Endodermal cell (in vitro differentiated cells): ENCODE data around the gene NUP50. TPM values are rescaled to one million over a fixed set of nuclear protein-coding genes. Genes with fewer than 3 reads are reported as not detected.

Source experiments
- DNase-seq: peaks from one replicate; pipeline ENCODE4 v3.0.0-alpha.2; 2017
- H3K27ac ChIP-seq: 2 replicates; pipeline ENCODE4 v1.5.1; 2013; ENCODE audit warnings: mild to moderate bottlenecking, low read depth, low read length, moderate library complexity
- H3K27me3 ChIP-seq: 2 replicates; pipeline ENCODE4 v1.6.1; 2013; ENCODE audit warnings: mild to moderate bottlenecking, low read length, moderate library complexity; ENCODE audit not compliant: insufficient read depth, control insufficient read depth, poor library complexity, severe bottlenecking
- H3K36me3 ChIP-seq: 2 replicates; pipeline ENCODE4 v1.7.0; 2013; ENCODE audit warnings: mild to moderate bottlenecking, low read length, moderate library complexity; ENCODE audit not compliant: control insufficient read depth, insufficient read depth
- H3K4me1 ChIP-seq: one replicate; pipeline ENCODE4 v1.7.0; 2013; ENCODE audit warnings: low read length; ENCODE audit not compliant: control insufficient read depth, insufficient read depth
- H3K4me3 ChIP-seq: 2 replicates; pipeline ENCODE4 v1.5.1; 2013; ENCODE audit warnings: mild to moderate bottlenecking, low read length, moderate library complexity
- H3K9ac ChIP-seq: 2 replicates; pipeline ENCODE4 v1.6.1; 2013; ENCODE audit warnings: mild to moderate bottlenecking, low read length, moderate library complexity; ENCODE audit not compliant: poor library complexity, severe bottlenecking; ENCODE audit errors: extremely low read depth
- H3K9me3 ChIP-seq: 2 replicates; pipeline ENCODE4 v1.6.1; 2013; ENCODE audit warnings: mild to moderate bottlenecking, low read length, moderate library complexity; ENCODE audit not compliant: control insufficient read depth
- H3K27ac Mint-ChIP-seq: 2 replicates; pipeline ENCODE4 v1.8.0; 2020; ENCODE audit warnings: mixed read lengths
- H3K27me3 Mint-ChIP-seq: 2 replicates; pipeline ENCODE4 v1.8.0; 2021; ENCODE audit warnings: mild to moderate bottlenecking, mixed read lengths; ENCODE audit not compliant: insufficient read depth
- H3K36me3 Mint-ChIP-seq: 2 replicates; pipeline ENCODE4 v1.8.0; 2020; ENCODE audit warnings: low read depth, mixed read lengths
- H3K4me1 Mint-ChIP-seq: 2 replicates; pipeline ENCODE4 v1.8.0; 2020; ENCODE audit warnings: mixed read lengths
- H3K4me3 Mint-ChIP-seq: 2 replicates; pipeline ENCODE4 v1.8.0; 2020; ENCODE audit warnings: mild to moderate bottlenecking, moderate library complexity, mixed read lengths
- H3K9me3 Mint-ChIP-seq: 2 replicates; pipeline ENCODE4 v1.8.0; 2020; ENCODE audit warnings: mild to moderate bottlenecking, mixed read lengths
- CTCF ChIP-seq: fragments of 200-600 bp; sonication (generic); conservative IDR thresholded peaks from 2 replicates; pipeline ENCODE4 v1.5.0; 2021; ENCODE audit warnings: antibody characterized with exemption, mild to moderate bottlenecking
- WGBS, 2 experiments: methylation state at CpG; one replicate each; pipeline versions ENCODE4 v1.1.5 to v1.1.7; 2013; ENCODE audit warnings: missing lambda C conversion rate in 2 of 2, mixed read lengths in 1 of 2; ENCODE audit not compliant: insufficient coverage in 1 of 2, insufficient read length in 1 of 2; 5-methylcytosine and 5-hydroxymethylcytosine counted together
- total RNA-seq, 2 donors: library from RNA; stranded (reverse); fragmentation: NEBNext Ultra II Directional in 1 of 2; extraction: Animal tissue kit (Norgen Biotek cat#: 25700) in 1 of 2; gene quantifications; 2 replicates in 1 of 2; 3 replicates in 1 of 2; pipeline ENCODE4 v1.2.1, GENCODE V29; 2021

NUP50 gene
- total RNA-seq, 2 donors from 2014 or later, result 101 to 115 TPM

- Histone ChIP-seq H3K36me3 (peaks cover 8% of the 10 kb centered on the region), H3K4me3 (no peak overlapping the region), H3K27ac (no peak overlapping the region), H3K9ac (no peak overlapping the region), H3K4me1 (peaks cover 41% of the 10 kb centered on the region), H3K27me3 (no peaks in the 10 kb centered on the region), H3K9me3 (no peaks in the 10 kb centered on the region)
- no peak for TF ChIP-seq CTCF
- no peak overlapping the region for H3K4me3 Mint-ChIP-seq
- 94% methylated on average over 16 to 34 of the region's 34 CpGs for WGBS, 2 experiments
- no peak for DNase-seq
- no peaks in the 10 kb centered on the region for H3K27me3 Mint-ChIP-seq
- H3K27ac Mint-ChIP-seq, result no peak overlapping the region
- H3K4me1 Mint-ChIP-seq, result peaks cover 53% of the 10 kb centered on the region
- peaks cover 10% of the 10 kb centered on the region for H3K36me3 Mint-ChIP-seq
- H3K9me3 Mint-ChIP-seq, result no peaks in the 10 kb centered on the region
These were observed 33.3 kb downstream of the NUP50 start for GRCh38 chr22:45196926-45197605.

DNA sequence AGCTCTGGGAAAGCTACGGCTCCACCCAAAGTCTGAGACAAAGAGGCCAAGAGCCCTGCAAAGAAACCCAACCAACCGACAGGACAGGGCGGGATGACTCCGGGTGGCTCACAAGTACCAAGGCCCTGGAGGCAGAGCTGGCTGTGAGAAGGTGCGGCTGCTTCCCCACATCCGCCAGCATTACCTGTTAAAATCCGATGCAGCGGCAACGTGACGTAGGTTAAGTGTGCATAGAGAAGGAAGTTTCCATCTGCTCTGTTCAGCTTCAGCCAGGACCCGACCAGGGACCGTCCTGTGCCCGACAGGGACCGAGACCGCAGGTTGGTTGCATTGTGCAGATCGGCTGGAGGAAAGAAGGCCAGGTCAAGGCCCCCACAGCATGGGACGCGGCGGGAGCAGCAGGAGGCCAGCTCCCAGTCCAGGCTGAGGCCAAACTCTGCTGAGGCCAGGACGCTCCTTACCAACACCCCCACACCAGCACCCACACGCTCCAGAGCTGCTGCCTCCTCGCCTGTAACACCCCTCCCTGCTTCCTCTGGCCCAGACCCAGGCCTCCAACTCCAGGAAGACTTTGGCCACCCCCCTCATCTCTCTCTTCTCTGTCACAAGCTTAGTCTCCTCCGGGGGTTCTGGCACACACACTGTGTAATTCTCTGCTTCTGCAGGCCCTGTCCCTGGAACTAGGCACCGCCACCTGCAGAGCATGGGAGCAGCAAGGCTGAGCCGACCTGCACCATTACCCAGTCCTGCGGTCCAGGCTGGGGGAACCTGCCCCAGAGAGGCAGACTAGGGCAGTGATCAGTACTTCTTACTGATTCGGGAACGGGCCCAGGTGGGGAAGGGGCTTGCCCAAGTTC is 34.1 kb downstream of the NUP50 start:
- H3K4me3 ChIP-seq, result no peak overlapping the region
- H3K9me3 ChIP-seq, result no peaks in the 10 kb centered on the region
- no peak for TF ChIP-seq CTCF
- H3K27me3 ChIP-seq, result no peaks in the 10 kb centered on the region
- H3K36me3 Mint-ChIP-seq, result peaks cover 10% of the 10 kb centered on the region
- WGBS, 2 experiments, result 89 to 91% methylated on average over 23 to 28 of the region's 28 CpGs
- DNase-seq, result peak; percentile 78
- peaks cover 11% of the 10 kb centered on the region for H3K36me3 ChIP-seq
- H3K27ac Mint-ChIP-seq, result peak overlapping the region; percentile 90
- H3K4me3 Mint-ChIP-seq, result peak overlapping the region; percentile 17
- H3K27me3 Mint-ChIP-seq, result no peaks in the 10 kb centered on the region
- peaks cover 46% of the 10 kb centered on the region for H3K4me1 Mint-ChIP-seq
- H3K9me3 Mint-ChIP-seq, result no peaks in the 10 kb centered on the region
- no peak overlapping the region for H3K27ac ChIP-seq
- H3K9ac ChIP-seq, result peak overlapping the region; percentile 8
- peaks cover 37% of the 10 kb centered on the region for H3K4me1 ChIP-seq

DNA sequence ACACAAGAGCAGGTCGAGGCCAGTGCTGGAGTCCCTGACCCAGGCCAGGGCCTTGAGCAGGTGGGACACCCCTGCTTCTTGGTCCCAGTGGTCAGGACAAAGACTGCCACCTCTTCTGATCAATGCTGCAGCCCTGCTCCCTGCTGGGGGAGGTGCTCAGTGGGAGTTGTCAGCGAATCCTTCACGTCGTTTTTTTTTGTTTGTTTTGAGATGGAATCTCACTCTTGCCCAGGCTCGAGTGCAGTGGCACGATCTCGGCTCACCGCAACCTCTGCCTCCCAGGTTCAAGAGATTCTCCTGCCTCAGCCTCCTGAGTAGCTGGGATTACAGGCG is 34.7 kb downstream of the NUP50 start:
- peak overlapping the region; percentile 17 for H3K4me3 Mint-ChIP-seq
- H3K27ac Mint-ChIP-seq, result peak overlapping the region; percentile 90
- WGBS, 2 experiments, result 59 to 86% methylated on average over 1 to 8 of the region's 9 CpGs
- no peaks in the 10 kb centered on the region for H3K9me3 Mint-ChIP-seq
- Histone ChIP-seq H3K4me3 (no peak overlapping the region), H3K9me3 (no peaks in the 10 kb centered on the region), H3K27ac (no peak overlapping the region), H3K4me1 (peaks cover 37% of the 10 kb centered on the region), H3K27me3 (no peaks in the 10 kb centered on the region), H3K36me3 (peaks cover 11% of the 10 kb centered on the region), H3K9ac (peak overlapping the region; percentile 8)
- no peaks in the 10 kb centered on the region for H3K27me3 Mint-ChIP-seq
- no peak for TF ChIP-seq CTCF
- H3K36me3 Mint-ChIP-seq, result peaks cover 10% of the 10 kb centered on the region
- peaks cover 41% of the 10 kb centered on the region for H3K4me1 Mint-ChIP-seq
- DNase-seq, result no peak
